Tibial nerve (tissue), 4 donors: ENCODE results near the gene RAVER2. TPM values are rescaled to one million over a fixed set of nuclear protein-coding genes. Genes with fewer than 3 reads are reported as not detected.

Experiments
- DNase-seq, 2 donors: peaks; one replicate each; pipeline ENCODE4 v3.0.0-alpha.2; 2019; ENCODE audit warnings: low spot score in 2 of 2
- H3K27ac ChIP-seq, 4 donors: fragments of 200-600 bp; sonication (generic) in 3 of 4; one replicate each; pipeline ENCODE4 v1.5.1; 2017 to 2019; ENCODE audit warnings: mild to moderate bottlenecking in 1 of 4
- H3K27me3 ChIP-seq, 2 donors: fragments of 200-600 bp; sonication (generic) in 1 of 2; one replicate each; pipeline versions ENCODE4 v1.5.1 to v1.6.0; 2017 to 2019
- H3K36me3 ChIP-seq, 3 donors: fragments of 200-600 bp; sonication (generic); one replicate each; pipeline ENCODE4 v1.5.1; 2018 to 2019
- H3K4me1 ChIP-seq, 4 donors: fragments of 200-600 bp; sonication (generic) in 3 of 4; one replicate each; pipeline ENCODE4 v1.5.1; 2017 to 2019
- H3K4me3 ChIP-seq, 4 donors: fragments of 200-600 bp; sonication (generic) in 3 of 4; one replicate each; pipeline ENCODE4 v1.5.1; 2017 to 2019; ENCODE audit warnings: mild to moderate bottlenecking in 1 of 4, moderate library complexity in 1 of 4
- H3K9me3 ChIP-seq, 4 donors: fragments of 200-600 bp; sonication (generic) in 3 of 4; one replicate each; pipeline ENCODE4 v1.5.1; 2017 to 2019
- CTCF ChIP-seq, 5 experiments: fragments of 200-600 bp in 3 of 5; fragments of 450-650 bp in 2 of 5; sonication (generic) in 3 of 5; IDR thresholded peaks; one replicate each; pipeline ENCODE4 v1.5.1; 2016 to 2019; ENCODE audit warnings: antibody characterized with exemption in 5 of 5, mild to moderate bottlenecking in 3 of 5, moderate library complexity in 2 of 5
- EP300 ChIP-seq, 2 donors: sonication (generic); formaldehyde crosslinking; IDR thresholded peaks; one replicate each; pipeline ENCODE4 v1.6.1; 2017; ENCODE audit warnings: antibody characterized with exemption in 2 of 2, mild to moderate bottlenecking in 1 of 2
- POLR2A ChIP-seq, 2 donors: fragments of 450-650 bp; IDR thresholded peaks; one replicate each; pipeline ENCODE4 v1.6.1; 2017; ENCODE audit warnings: antibody characterized with exemption in 2 of 2, mild to moderate bottlenecking in 2 of 2, moderate library complexity in 2 of 2
- WGBS, 2 donors: methylation state at CpG; one replicate each; pipeline ENCODE4 v1.1.5; 2018; 5-methylcytosine and 5-hydroxymethylcytosine counted together
- total RNA-seq, 4 donors: library from RNA; depleted of rRNA; stranded (reverse); fragments of >200 nt; gene quantifications; one replicate each; pipeline ENCODE4 v1.1.0, GENCODE V29; 2016

RAVER2 gene
- total RNA-seq, 4 donors from 2014 or later, result 3.6 to 8.2 (median 4.1) TPM

- Histone ChIP-seq H3K36me3 (peaks cover 0 to 24% (median 0%) of the 10 kb centered on the region in 3 donors), H3K27ac (no peak overlapping the region), H3K4me1 (no peaks in the 10 kb centered on the region), H3K27me3 (no peaks in the 10 kb centered on the region), H3K4me3 (no peak overlapping the region), H3K9me3 (peaks cover 0 to 8% (median 5%) of the 10 kb centered on the region in 4 donors)
- no peak for DNase-seq
- TF ChIP-seq POLR2A (IDR thresholded peaks at IDR 0.05), result no peak
- no peak for TF ChIP-seq EP300 (IDR thresholded peaks at IDR 0.05)
- TF ChIP-seq CTCF (IDR thresholded peaks at IDR 0.05), result no peak
- 85 to 93% methylated on average over 2 of the region's 2 CpGs for WGBS, 2 donors
These were observed 46.1 kb downstream of the RAVER2 start for GRCh38 chr1:64790832-64791487.

GRCh38 chr1:64798872-64799271 lies 54.0 kb downstream of the RAVER2 start:
- Histone ChIP-seq H3K9me3 (peaks cover 0 to 8% (median 0%) of the 10 kb centered on the region in 4 donors), H3K27me3 (no peaks in the 10 kb centered on the region), H3K4me1 (no peaks in the 10 kb centered on the region), H3K4me3 (no peak overlapping the region), H3K27ac (no peak overlapping the region), H3K36me3 (no peaks in the 10 kb centered on the region)
- TF ChIP-seq POLR2A (IDR thresholded peaks at IDR 0.05), result no peak
- no peak for TF ChIP-seq CTCF (IDR thresholded peaks at IDR 0.05)
- no peak for DNase-seq

GRCh38 chr1:64801851-64802523 lies 57.1 kb downstream of the RAVER2 start:
- Histone ChIP-seq H3K4me3 (no peak overlapping the region), H3K4me1 (no peaks in the 10 kb centered on the region), H3K36me3 (no peaks in the 10 kb centered on the region), H3K9me3 (peaks cover 0 to 7% (median 0%) of the 10 kb centered on the region in 4 donors), H3K27me3 (no peaks in the 10 kb centered on the region), H3K27ac (no peak overlapping the region)
- no peak for TF ChIP-seq POLR2A (IDR thresholded peaks at IDR 0.05)
- no peak for TF ChIP-seq EP300 (IDR thresholded peaks at IDR 0.05)
- TF ChIP-seq CTCF (IDR thresholded peaks at IDR 0.05), result no peak
- WGBS, 2 donors, result 94 to 95% methylated on average over 6 of the region's 6 CpGs
- no peak for DNase-seq

- Histone ChIP-seq H3K4me3 (no peak overlapping the region), H3K36me3 (peaks cover 0 to 5% (median 0%) of the 10 kb centered on the region in 3 donors), H3K27me3 (no peaks in the 10 kb centered on the region), H3K4me1 (no peaks in the 10 kb centered on the region), H3K9me3 (no peaks in the 10 kb centered on the region), H3K27ac (no peak overlapping the region)
- DNase-seq, result no peak
- TF ChIP-seq EP300 (IDR thresholded peaks at IDR 0.05) (no peak), CTCF (IDR thresholded peaks at IDR 0.05) (no peak), POLR2A (IDR thresholded peaks at IDR 0.05) (no peak)
These were observed 64.4 kb downstream of the RAVER2 start for GRCh38 chr1:64809309-64809708.

GRCh38 chr1:64810001-64810400 lies 65.1 kb downstream of the RAVER2 start:
- H3K27me3 ChIP-seq, result no peaks in the 10 kb centered on the region
- no peak for TF ChIP-seq EP300 (IDR thresholded peaks at IDR 0.05)
- TF ChIP-seq CTCF (IDR thresholded peaks at IDR 0.05), result no peak
- TF ChIP-seq POLR2A (IDR thresholded peaks at IDR 0.05), result no peak
- no peak overlapping the region for H3K27ac ChIP-seq
- no peak overlapping the region for H3K4me3 ChIP-seq
- no peaks in the 10 kb centered on the region for H3K4me1 ChIP-seq
- no peak for DNase-seq
- 79 to 97% methylated on average over 1 of the region's 1 CpG for WGBS, 2 donors
- H3K9me3 ChIP-seq, result no peaks in the 10 kb centered on the region
- peaks cover 0 to 6% (median 0%) of the 10 kb centered on the region in 3 donors for H3K36me3 ChIP-seq
